Neutrophil (primary cell): ENCODE measurements around the gene ERCC2.

Experiments
- H3K27ac ChIP-seq: fragments of 200-600 bp; sonication (generic); 2 replicates; pipeline ENCODE4 v1.5.1; 2016; ENCODE audit warnings: mild to moderate bottlenecking, moderate library complexity
- H3K27me3 ChIP-seq: fragments of 200-600 bp; sonication (generic); 2 replicates; pipeline ENCODE4 v1.6.0; 2016; ENCODE audit warnings: mild to moderate bottlenecking
- H3K36me3 ChIP-seq: fragments of 200-600 bp; sonication (generic); 2 replicates; pipeline ENCODE4 v1.5.1; 2017
- H3K4me1 ChIP-seq, 2 experiments: fragments of 200-600 bp in 1 of 2; sonication (generic) in 1 of 2; 1 replicate in 1 of 2; 2 replicates in 1 of 2; pipeline versions ENCODE4 v1.5.1 to v1.6.1; 2013 to 2016; ENCODE audit warnings: low read depth in 1 of 2, low read length in 1 of 2, mild to moderate bottlenecking in 1 of 2, moderate library complexity in 1 of 2; ENCODE audit not compliant: control insufficient read depth in 1 of 2, insufficient read depth in 1 of 2
- H3K4me3 ChIP-seq, 2 experiments: fragments of 200-600 bp in 1 of 2; sonication (generic) in 1 of 2; 1 replicate in 1 of 2; 2 replicates in 1 of 2; pipeline ENCODE4 v1.5.1; 2013 to 2016; ENCODE audit warnings: low read depth in 1 of 2, low read length in 1 of 2, mild to moderate bottlenecking in 1 of 2, moderate library complexity in 1 of 2
- H3K9me3 ChIP-seq: fragments of 200-600 bp; sonication (generic); 2 replicates; pipeline ENCODE4 v1.5.1; 2016
- CTCF ChIP-seq: fragments of 200-600 bp; sonication (generic); IDR thresholded peaks from 2 replicates; pipeline ENCODE4 v1.5.1; 2016; ENCODE audit warnings: antibody characterized with exemption

ERCC2 gene

GRCh38 chr19:45395821-45396617 is 25.6 kb upstream of the ERCC2 start:
- no peak for TF ChIP-seq CTCF
- Histone ChIP-seq H3K36me3 (no peaks in the 10 kb centered on the region), H3K4me3 (no peak overlapping the region), H3K4me1 (peaks cover 0 to 6% of the 10 kb centered on the region in 2 experiments), H3K9me3 (no peaks in the 10 kb centered on the region), H3K27ac (no peak overlapping the region), H3K27me3 (peaks cover 81% of the 10 kb centered on the region)

GRCh38 chr19:45391871-45392665 is 21.7 kb upstream of the ERCC2 start:
- H3K27me3 ChIP-seq, result peaks cover 73% of the 10 kb centered on the region
- H3K36me3 ChIP-seq, result no peaks in the 10 kb centered on the region
- TF ChIP-seq CTCF, result no peak
- H3K9me3 ChIP-seq, result no peaks in the 10 kb centered on the region
- no peak overlapping the region for H3K27ac ChIP-seq
- H3K4me1 ChIP-seq, result no peaks in the 10 kb centered on the region
- no peak overlapping the region for H3K4me3 ChIP-seq

GRCh38 chr19:45391346-45391745 is 21.0 kb upstream of the ERCC2 start:
- H3K36me3 ChIP-seq, result no peaks in the 10 kb centered on the region
- no peak for TF ChIP-seq CTCF
- no peak overlapping the region for H3K4me3 ChIP-seq
- no peaks in the 10 kb centered on the region for H3K4me1 ChIP-seq
- H3K9me3 ChIP-seq, result no peaks in the 10 kb centered on the region
- H3K27ac ChIP-seq, result no peak overlapping the region
- peaks cover 73% of the 10 kb centered on the region for H3K27me3 ChIP-seq

- Histone ChIP-seq H3K4me3 (no peak overlapping the region), H3K36me3 (no peaks in the 10 kb centered on the region), H3K4me1 (no peaks in the 10 kb centered on the region), H3K27me3 (peaks cover 62% of the 10 kb centered on the region), H3K9me3 (no peaks in the 10 kb centered on the region), H3K27ac (no peak overlapping the region)
- TF ChIP-seq CTCF, result no peak
Measured at GRCh38 chr19:45385392-45386221, 15.2 kb upstream of the ERCC2 start.

- H3K36me3 ChIP-seq, result no peaks in the 10 kb centered on the region
- TF ChIP-seq CTCF, result no peak
- no peak overlapping the region for H3K27ac ChIP-seq
- H3K4me3 ChIP-seq, result no peak overlapping the region
- no peaks in the 10 kb centered on the region for H3K9me3 ChIP-seq
- peaks cover 47% of the 10 kb centered on the region for H3K27me3 ChIP-seq
- H3K4me1 ChIP-seq, result no peaks in the 10 kb centered on the region
Measured at GRCh38 chr19:45382426-45382825, 12.1 kb upstream of the ERCC2 start.
